B cell (primary cell): ENCODE data around the gene DROSHA.

Experiments used
- EZH2 ChIP-seq: IDR thresholded peaks from 2 replicates; pipeline ENCODE4 v1.6.1; 2012; ENCODE audit warnings: borderline replicate concordance, low read depth, mild to moderate bottlenecking, moderate library complexity, low read length; ENCODE audit not compliant: insufficient read depth, poor library complexity, severe bottlenecking
- TF ChIP-seq, protein P1 (sequence below): fragments of 200-600 bp; IDR thresholded peaks from one replicate; pipeline ENCODE4 v1.8.0; 2022; ENCODE audit warnings: antibody characterized with exemption, mild to moderate bottlenecking

DNA sequence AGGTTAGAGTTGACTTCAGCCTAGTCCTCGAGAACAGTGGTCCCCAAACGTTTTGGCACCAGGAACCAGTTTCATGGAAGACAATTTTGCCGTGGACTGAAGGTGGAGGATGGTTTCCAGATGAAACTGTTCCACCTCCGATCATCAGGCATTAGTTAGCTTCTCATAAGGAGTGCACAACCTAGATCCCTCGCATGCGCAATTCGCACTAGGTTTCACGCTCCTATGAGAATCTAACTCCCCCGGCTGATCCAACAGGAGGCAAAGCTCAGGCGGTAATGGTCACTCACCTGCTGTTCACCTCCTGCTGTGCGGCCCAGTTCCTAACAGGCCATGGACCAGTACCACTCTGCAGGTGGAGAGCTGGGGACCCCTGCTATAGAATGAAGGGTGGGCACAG lies 174.9 kb downstream of the DROSHA start:
- TF ChIP-seq, protein P1, sequence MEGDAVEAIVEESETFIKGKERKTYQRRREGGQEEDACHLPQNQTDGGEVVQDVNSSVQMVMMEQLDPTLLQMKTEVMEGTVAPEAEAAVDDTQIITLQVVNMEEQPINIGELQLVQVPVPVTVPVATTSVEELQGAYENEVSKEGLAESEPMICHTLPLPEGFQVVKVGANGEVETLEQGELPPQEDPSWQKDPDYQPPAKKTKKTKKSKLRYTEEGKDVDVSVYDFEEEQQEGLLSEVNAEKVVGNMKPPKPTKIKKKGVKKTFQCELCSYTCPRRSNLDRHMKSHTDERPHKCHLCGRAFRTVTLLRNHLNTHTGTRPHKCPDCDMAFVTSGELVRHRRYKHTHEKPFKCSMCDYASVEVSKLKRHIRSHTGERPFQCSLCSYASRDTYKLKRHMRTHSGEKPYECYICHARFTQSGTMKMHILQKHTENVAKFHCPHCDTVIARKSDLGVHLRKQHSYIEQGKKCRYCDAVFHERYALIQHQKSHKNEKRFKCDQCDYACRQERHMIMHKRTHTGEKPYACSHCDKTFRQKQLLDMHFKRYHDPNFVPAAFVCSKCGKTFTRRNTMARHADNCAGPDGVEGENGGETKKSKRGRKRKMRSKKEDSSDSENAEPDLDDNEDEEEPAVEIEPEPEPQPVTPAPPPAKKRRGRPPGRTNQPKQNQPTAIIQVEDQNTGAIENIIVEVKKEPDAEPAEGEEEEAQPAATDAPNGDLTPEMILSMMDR = no peak
- no peak for TF ChIP-seq EZH2
